ENCODE data around the gene NTN1. TPM values are rescaled to one million over a fixed set of nuclear protein-coding genes. Genes with fewer than 3 reads are reported as not detected.
A peak's percentile ranks its signal among the peaks of the same experiment; 100 is the strongest.

Gene NTN1
- total and polyA plus RNA-seq, 2 experiments from 2014 or later = 0.42 to 2.1 TPM

GRCh38 chr17:9291912-9292560 is 270.7 kb downstream of the NTN1 start:
- no peaks in the 10 kb centered on the region for H3K36me3 ChIP-seq (replicated peaks; ENCODE audit: insufficient read depth, low read depth)
- H3K4me3 ChIP-seq = no peak overlapping the region
- peak; percentile 70 for DNase-seq (ENCODE audit: low spot score)
- TF ChIP-seq EZH2 (IDR thresholded peaks at IDR 0.05; ENCODE audit: borderline replicate concordance) = no peak
- TF ChIP-seq CTCF (IDR thresholded peaks at IDR 0.05; ENCODE audit: poor library complexity) = peak; percentile 74
- TF ChIP-seq EZH2phosphoT487 (IDR thresholded peaks at IDR 0.05; ENCODE audit: low read depth, severe bottlenecking, unreplicated experiment) = no peak
- H3K79me2 ChIP-seq = no peaks in the 10 kb centered on the region
- H3K9me3 ChIP-seq (ENCODE audit: low read depth) = no peaks in the 10 kb centered on the region
- H3K4me2 ChIP-seq = no peak overlapping the region
- no peaks in the 10 kb centered on the region for H3K27me3 ChIP-seq
- H3K9me2 ChIP-seq (replicated peaks; ENCODE audit: insufficient read depth) = no peaks in the 10 kb centered on the region
- WGBS (ENCODE audit: low lambda C conversion rate, missing lambda C conversion rate) = 38% methylated on average over 8 of the region's 8 CpGs
- H2AFZ ChIP-seq = no peak overlapping the region
- peak overlapping the region; percentile 15 for H3K27ac ChIP-seq
- peaks cover 7% of the 10 kb centered on the region for H3K4me1 ChIP-seq (ENCODE audit: insufficient read depth)
- no peaks in the 10 kb centered on the region for H4K20me1 ChIP-seq (ENCODE audit: insufficient read depth, poor library complexity, severe bottlenecking)

- Histone ChIP-seq H2AFZ (no peak overlapping the region), H3K27me3 (no peaks in the 10 kb centered on the region)
These were observed 271.2 kb downstream of the NTN1 start for GRCh38 chr17:9292561-9292941.

More at GRCh38 chr17:9292561-9292941, 271.2 kb downstream of the NTN1 start:
- DNase-seq (ENCODE audit: low spot score) = no peak
- H3K27ac ChIP-seq = no peak overlapping the region
- H3K9me3 ChIP-seq (ENCODE audit: low read depth) = no peaks in the 10 kb centered on the region
- H4K20me1 ChIP-seq (ENCODE audit: insufficient read depth, poor library complexity, severe bottlenecking) = no peaks in the 10 kb centered on the region
- H3K4me3 ChIP-seq = no peak overlapping the region
- no peak overlapping the region for H3K4me2 ChIP-seq
- no peaks in the 10 kb centered on the region for H3K36me3 ChIP-seq (replicated peaks; ENCODE audit: insufficient read depth, low read depth)
- TF ChIP-seq CTCF (IDR thresholded peaks at IDR 0.05; ENCODE audit: poor library complexity) (no peak), EZH2phosphoT487 (IDR thresholded peaks at IDR 0.05; ENCODE audit: low read depth, severe bottlenecking, unreplicated experiment) (no peak), EZH2 (IDR thresholded peaks at IDR 0.05; ENCODE audit: borderline replicate concordance) (no peak)
- 73% methylated on average over 2 of the region's 2 CpGs for WGBS (ENCODE audit: low lambda C conversion rate, missing lambda C conversion rate)
- H3K4me1 ChIP-seq (ENCODE audit: insufficient read depth) = peaks cover 7% of the 10 kb centered on the region
- H3K9me2 ChIP-seq (replicated peaks; ENCODE audit: insufficient read depth) = no peaks in the 10 kb centered on the region
- no peaks in the 10 kb centered on the region for H3K79me2 ChIP-seq

Small RNA genes within 50 kb of the gene (small RNA-seq; reads per million reads assigned to genes)
- not detected for gene AC005695.3

Other genes starting within 250 kb of the NTN1 start
- gene MFSD6L, start 222.1 kb upstream of the NTN1 start, total RNA-seq = 1.8 and 2.2 TPM in 2 replicates
- gene MFSD6L, start 222.1 kb upstream of the NTN1 start, polyA plus RNA-seq = 0.34 and 0.45 TPM in 2 replicates
- gene PIK3R6, start 153.8 kb upstream of the NTN1 start, total RNA-seq = 0.10 TPM in 1 of 2 replicates, not detected in the other
- gene PIK3R6, start 153.8 kb upstream of the NTN1 start, polyA plus RNA-seq = 0.07 TPM in 1 of 2 replicates, not detected in the other
- gene PIK3R5, start 55.8 kb upstream of the NTN1 start, total RNA-seq = 0.12 and 2.6 TPM in 2 replicates
- gene PIK3R5, start 55.8 kb upstream of the NTN1 start, polyA plus RNA-seq = not detected in 2 replicates

Data from hepatocyte (in vitro differentiated cells).